Transverse colon (tissue), 4 donors: ENCODE measurements around the gene CFAP73. TPM values are rescaled to one million over a fixed set of nuclear protein-coding genes. Genes with fewer than 3 reads are reported as not detected.

Source experiments
- DNase-seq: peaks from one replicate; pipeline ENCODE4 v3.0.0-alpha.2; 2019
- H3K27ac ChIP-seq, 4 donors: fragments of 200-600 bp; sonication (generic); 2 replicates each; pipeline ENCODE4 v1.5.1; 2016 to 2018; ENCODE audit warnings: inconsistent platforms in 4 of 4
- H3K27me3 ChIP-seq: fragments of 200-600 bp; sonication (generic); 2 replicates; pipeline ENCODE4 v1.5.1; 2017; ENCODE audit warnings: inconsistent platforms
- H3K36me3 ChIP-seq, 4 donors: fragments of 200-600 bp; sonication (generic); 2 replicates each; pipeline ENCODE4 v1.5.1; 2017 to 2019; ENCODE audit warnings: inconsistent platforms in 4 of 4
- H3K4me1 ChIP-seq, 4 donors: fragments of 200-600 bp; sonication (generic); 2 replicates each; pipeline ENCODE4 v1.5.1; 2017 to 2020; ENCODE audit warnings: inconsistent platforms in 4 of 4
- H3K4me3 ChIP-seq, 4 donors: fragments of 200-600 bp; sonication (generic); 1 replicate in 1 of 4; 2 replicates in 3 of 4; pipeline versions ENCODE4 v1.5.1 to v1.6.1; 2017 to 2019; ENCODE audit warnings: inconsistent platforms in 4 of 4
- H3K9me3 ChIP-seq, 2 donors: fragments of 200-600 bp; sonication (generic); 2 replicates each; pipeline ENCODE4 v1.5.1; 2017 to 2019; ENCODE audit warnings: inconsistent platforms in 2 of 2
- EP300 ChIP-seq: sonication (generic); formaldehyde crosslinking; IDR thresholded peaks from one replicate; pipeline ENCODE4 v1.6.1; 2017; ENCODE audit warnings: antibody characterized with exemption, low read depth
- POLR2A ChIP-seq: fragments of 450-650 bp; IDR thresholded peaks from one replicate; pipeline ENCODE4 v1.6.1; 2016; ENCODE audit warnings: antibody characterized with exemption, mild to moderate bottlenecking, moderate library complexity
- POLR2AphosphoS5 ChIP-seq, 3 donors: sonication (generic); formaldehyde crosslinking; IDR thresholded peaks; one replicate each; pipeline ENCODE4 v1.6.1; 2016; ENCODE audit warnings: antibody characterized with exemption in 3 of 3
- WGBS, 2 donors: methylation state at CpG; one replicate each; pipeline ENCODE4 v1.1.5; 2018; ENCODE audit warnings: low coverage in 1 of 2; 5-methylcytosine and 5-hydroxymethylcytosine counted together
- in situ Hi-C, 4 donors: fragments of 200-750 bp; cut with MboI; loops; one replicate each; pipeline versions ENCODE4 v1.15.0 to v1.15.1; 2017; ENCODE audit warnings: low sequenced_read_pairs in 3 of 4, low pct_ligation_motif_present in 1 of 4, low pct_unique_long_range_greater_than_20kb in 1 of 4
- intact Hi-C: fragments of 100-400 bp; cut with DNase I; formaldehyde crosslinking; loops from one replicate; pipeline ENCODE4 v1.15.1; 2023; ENCODE audit warnings: low total_unique reads
- total RNA-seq, 4 donors: library from RNA; depleted of rRNA; stranded (reverse); fragments of >200 nt; gene quantifications; one replicate each; pipeline ENCODE4 v1.1.0, GENCODE V29; 2016
- TF ChIP-seq, protein P1 (sequence below), 5 experiments: fragments of 200-600 bp in 3 of 5; fragments of 450-650 bp in 2 of 5; sonication (generic) in 3 of 5; IDR thresholded peaks; 1 replicate in 2 of 5; 2 replicates in 3 of 5; pipeline ENCODE4 v1.5.1; 2016 to 2017; ENCODE audit warnings: antibody characterized with exemption in 5 of 5, inconsistent platforms in 3 of 5, mild to moderate bottlenecking in 2 of 5, moderate library complexity in 1 of 5

Gene CFAP73
- total RNA-seq, 4 donors from 2014 or later: not detected

DNA sequence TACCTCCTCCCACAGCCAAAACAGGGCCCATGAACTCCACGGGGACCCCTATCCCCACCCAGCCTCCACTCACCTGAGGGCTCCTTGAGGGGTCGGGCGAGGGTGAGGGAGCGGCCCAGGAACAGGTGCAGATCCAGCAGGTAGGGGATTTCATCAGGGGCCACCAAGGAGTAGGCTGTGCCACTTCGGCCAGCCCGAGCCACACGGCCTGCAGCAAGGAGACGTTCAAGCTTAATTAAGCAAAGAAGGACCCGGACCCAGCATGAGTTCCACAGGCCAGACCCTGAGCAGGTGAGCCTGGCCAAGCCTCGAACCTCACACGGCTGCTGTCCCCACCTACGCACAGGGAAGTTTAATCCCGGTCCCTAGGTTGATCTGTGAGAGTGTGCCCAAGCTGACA, 20.2 kb downstream of the CFAP73 start:
- Histone ChIP-seq H3K4me1 (no peaks in the 10 kb centered on the region), H3K27ac (no peak overlapping the region), H3K36me3 (peaks cover 0 to 85% (median 34%) of the 10 kb centered on the region in 4 donors), H3K4me3 (no peak overlapping the region), H3K9me3 (no peaks in the 10 kb centered on the region), H3K27me3 (no peaks in the 10 kb centered on the region)
- TF ChIP-seq POLR2AphosphoS5 (IDR thresholded peaks at IDR 0.05) (no peak), EP300 (no peak), POLR2A (no peak)
- TF ChIP-seq, protein P1, sequence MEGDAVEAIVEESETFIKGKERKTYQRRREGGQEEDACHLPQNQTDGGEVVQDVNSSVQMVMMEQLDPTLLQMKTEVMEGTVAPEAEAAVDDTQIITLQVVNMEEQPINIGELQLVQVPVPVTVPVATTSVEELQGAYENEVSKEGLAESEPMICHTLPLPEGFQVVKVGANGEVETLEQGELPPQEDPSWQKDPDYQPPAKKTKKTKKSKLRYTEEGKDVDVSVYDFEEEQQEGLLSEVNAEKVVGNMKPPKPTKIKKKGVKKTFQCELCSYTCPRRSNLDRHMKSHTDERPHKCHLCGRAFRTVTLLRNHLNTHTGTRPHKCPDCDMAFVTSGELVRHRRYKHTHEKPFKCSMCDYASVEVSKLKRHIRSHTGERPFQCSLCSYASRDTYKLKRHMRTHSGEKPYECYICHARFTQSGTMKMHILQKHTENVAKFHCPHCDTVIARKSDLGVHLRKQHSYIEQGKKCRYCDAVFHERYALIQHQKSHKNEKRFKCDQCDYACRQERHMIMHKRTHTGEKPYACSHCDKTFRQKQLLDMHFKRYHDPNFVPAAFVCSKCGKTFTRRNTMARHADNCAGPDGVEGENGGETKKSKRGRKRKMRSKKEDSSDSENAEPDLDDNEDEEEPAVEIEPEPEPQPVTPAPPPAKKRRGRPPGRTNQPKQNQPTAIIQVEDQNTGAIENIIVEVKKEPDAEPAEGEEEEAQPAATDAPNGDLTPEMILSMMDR (IDR thresholded peaks at IDR 0.05): no peak
- no peak for DNase-seq
- in situ Hi-C loops: no loop called here
- 90% methylated on average over 13 of the region's 13 CpGs; no CpG with 5 or more reads in 1 of the 2 donors for WGBS, 2 donors
- intact Hi-C loops: loop anchor here (10.0 kb wide), 1 partner anchor 115 kb away; the partner anchor contains the start of gene DTX1

DNA sequence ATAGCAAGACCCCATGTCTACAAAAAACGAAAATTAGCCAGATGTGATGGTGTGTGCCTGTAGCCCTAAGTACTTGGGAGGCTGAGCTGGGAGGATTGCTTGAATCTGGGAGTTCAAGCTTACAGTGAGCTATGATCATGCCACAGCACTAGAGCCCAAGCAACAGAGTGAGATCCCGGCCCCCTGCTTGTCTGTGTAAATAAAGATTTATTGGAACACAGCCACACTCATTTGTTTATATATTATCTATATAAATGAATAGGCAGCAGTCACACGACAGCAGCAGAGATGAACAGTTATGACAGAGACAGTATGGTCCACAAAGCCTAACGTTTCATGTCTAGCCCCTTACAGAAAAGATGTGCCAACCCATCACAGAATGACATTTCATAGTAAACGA, 20.9 kb downstream of the CFAP73 start:
- no peaks in the 10 kb centered on the region for H3K27me3 ChIP-seq
- in situ Hi-C loops: no loop called here
- no peak for DNase-seq
- TF ChIP-seq POLR2A (no peak), EP300 (no peak), POLR2AphosphoS5 (IDR thresholded peaks at IDR 0.05) (no peak)
- TF ChIP-seq, protein P1 (IDR thresholded peaks at IDR 0.05): no peak
- H3K4me3 ChIP-seq: no peak overlapping the region
- 89 to 92% methylated on average over 3 to 5 of the region's 5 CpGs for WGBS, 2 donors
- H3K36me3 ChIP-seq: peaks cover 0 to 79% (median 34%) of the 10 kb centered on the region in 4 donors
- H3K4me1 ChIP-seq: no peaks in the 10 kb centered on the region
- H3K9me3 ChIP-seq: no peaks in the 10 kb centered on the region
- intact Hi-C loops: no loop called here
- no peak overlapping the region for H3K27ac ChIP-seq

- intact Hi-C loops: no loop called here
- Histone ChIP-seq H3K27me3 (no peaks in the 10 kb centered on the region), H3K4me1 (no peaks in the 10 kb centered on the region), H3K4me3 (no peak overlapping the region), H3K27ac (no peak overlapping the region), H3K9me3 (no peaks in the 10 kb centered on the region), H3K36me3 (peaks cover 0 to 75% (median 33%) of the 10 kb centered on the region in 4 donors)
- no peak for DNase-seq
- WGBS, 2 donors: 84 to 94% methylated on average over 3 to 4 of the region's 4 CpGs
- in situ Hi-C loops: no loop called here
- TF ChIP-seq, protein P1 (IDR thresholded peaks at IDR 0.05): no peak
- TF ChIP-seq POLR2AphosphoS5 (IDR thresholded peaks at IDR 0.05) (no peak), EP300 (no peak), POLR2A (no peak)
Measured at GRCh38 chr12:113170926-113171325, 21.4 kb downstream of the CFAP73 start.

DNA sequence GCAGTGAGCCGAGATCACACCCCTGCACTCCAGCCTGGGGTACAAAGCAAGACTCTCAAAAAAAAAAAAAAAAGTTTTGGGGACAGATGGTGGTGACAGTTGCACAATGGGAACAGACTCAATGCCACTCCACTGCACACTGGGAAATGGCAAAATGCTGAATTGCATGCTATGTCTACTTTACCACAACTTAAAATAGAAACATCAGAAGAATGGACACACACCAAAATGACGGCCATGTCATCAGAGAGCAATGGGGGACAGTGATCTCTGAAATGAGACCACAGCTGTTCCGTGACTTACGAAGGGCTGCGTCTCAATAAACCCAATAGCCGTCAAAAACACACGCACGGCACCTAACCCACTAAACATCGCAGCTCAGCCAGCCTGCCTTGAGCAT, 22.0 kb downstream of the CFAP73 start:
- H3K27ac ChIP-seq: no peak overlapping the region
- WGBS, 2 donors: 90 to 100% methylated on average over 1 to 9 of the region's 9 CpGs
- TF ChIP-seq, protein P1 (IDR thresholded peaks at IDR 0.05): no peak
- TF ChIP-seq POLR2A: no peak
- no peaks in the 10 kb centered on the region for H3K4me1 ChIP-seq
- no peak overlapping the region for H3K4me3 ChIP-seq
- H3K9me3 ChIP-seq: no peaks in the 10 kb centered on the region
- no peak for DNase-seq
- peaks cover 0 to 79% (median 35%) of the 10 kb centered on the region in 4 donors for H3K36me3 ChIP-seq
- intact Hi-C loops: no loop called here
- in situ Hi-C loops: no loop called here
- no peaks in the 10 kb centered on the region for H3K27me3 ChIP-seq
